GM12872 (cell line): Measurements from ENCODE around the gene SNCB.

ENCODE experiments used
- CTCF ChIP-seq: IDR thresholded peaks from 3 replicates; pipeline ENCODE4 v1.5.1; 2011; ENCODE audit warnings: low read depth, mild to moderate bottlenecking, low read length, moderate library complexity; ENCODE audit not compliant: insufficient read depth

Gene SNCB

GRCh38 chr5:176674799-176675198 is 44.5 kb upstream of the SNCB start:
- no peak for TF ChIP-seq CTCF

GRCh38 chr5:176673651-176674583 is 43.6 kb upstream of the SNCB start:
- no peak for TF ChIP-seq CTCF

- no peak for TF ChIP-seq CTCF
Measured at GRCh38 chr5:176671890-176672747, 41.8 kb upstream of the SNCB start.

- TF ChIP-seq CTCF = no peak
Measured at GRCh38 chr5:176671399-176671798, 41.1 kb upstream of the SNCB start.

- TF ChIP-seq CTCF = no peak
Measured at GRCh38 chr5:176670449-176670848, 40.1 kb upstream of the SNCB start.

- TF ChIP-seq CTCF = no peak
Measured at GRCh38 chr5:176667637-176668036, 37.3 kb upstream of the SNCB start.

- no peak for TF ChIP-seq CTCF
Measured at GRCh38 chr5:176665517-176665916, 35.2 kb upstream of the SNCB start.
